ENCODE data around the gene SEC61A1.

Gene SEC61A1

DNA sequence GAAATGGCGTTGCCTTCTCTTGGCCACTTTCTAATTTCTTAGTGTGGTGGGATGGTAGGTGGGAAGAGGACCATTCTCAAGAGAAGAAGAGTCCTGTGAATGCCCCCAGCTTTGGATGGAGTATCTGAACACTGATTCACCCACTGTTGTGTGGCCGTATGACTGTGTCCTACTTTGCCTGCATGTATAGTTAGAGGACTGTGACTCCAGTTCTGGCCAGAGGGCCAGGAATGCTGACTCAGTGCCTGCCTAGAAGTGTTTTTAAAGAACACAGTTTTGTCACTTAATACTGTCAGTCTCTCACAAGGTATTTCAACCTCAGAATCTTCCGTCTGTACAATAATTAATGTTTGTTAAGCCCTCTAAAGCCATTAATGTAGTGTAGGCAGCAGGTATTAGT lies 2.1 kb downstream of the SEC61A1 start:
- Histone ChIP-seq H3K36me3 (ENCODE audit: control insufficient read depth, insufficient read depth, low read length) (no peaks in the 10 kb centered on the region), H3K79me2 (peaks cover 27% of the 10 kb centered on the region), H2AFZ (no peak overlapping the region), H3K4me3 (ENCODE audit: low read depth, low read length) (peak overlapping the region; percentile 24), H3K27me3 (ENCODE audit: control insufficient read depth, insufficient read depth, low read length) (no peaks in the 10 kb centered on the region), H3K4me2 (ENCODE audit: low read length) (peak overlapping the region; percentile 42), H3K9me3 (ENCODE audit: control insufficient read depth, low read length) (no peaks in the 10 kb centered on the region), H3K9ac (no peak overlapping the region), H3K4me1 (peaks cover 14% of the 10 kb centered on the region), H3K27ac (peak overlapping the region; percentile 6)
- TF ChIP-seq CTCF (IDR thresholded peaks at IDR 0.05): no peak

DNA sequence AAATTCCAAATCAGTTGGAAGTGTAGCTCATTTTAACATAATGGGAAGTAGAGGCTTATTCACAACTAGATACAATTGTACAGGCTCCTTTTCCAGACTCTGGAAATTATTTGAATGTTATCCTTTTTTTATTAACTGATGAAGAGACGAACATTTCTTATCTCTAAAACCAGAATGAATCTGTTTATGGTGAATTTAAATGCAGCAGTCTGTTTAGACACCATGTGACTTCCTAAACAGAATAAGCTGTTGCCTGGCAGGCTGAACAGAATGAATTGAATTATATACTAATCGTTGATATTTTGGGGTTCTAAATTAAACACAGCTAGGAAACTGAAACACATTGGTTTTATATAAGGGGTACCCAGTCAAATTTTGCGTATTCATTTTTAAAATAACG lies 4.0 kb downstream of the SEC61A1 start:
- Histone ChIP-seq H3K27ac (no peak overlapping the region), H3K9me3 (ENCODE audit: control insufficient read depth, low read length) (no peaks in the 10 kb centered on the region), H3K4me1 (peaks cover 14% of the 10 kb centered on the region), H2AFZ (no peak overlapping the region), H3K79me2 (peaks cover 31% of the 10 kb centered on the region), H3K9ac (no peak overlapping the region), H3K27me3 (ENCODE audit: control insufficient read depth, insufficient read depth, low read length) (no peaks in the 10 kb centered on the region), H3K36me3 (ENCODE audit: control insufficient read depth, insufficient read depth, low read length) (no peaks in the 10 kb centered on the region), H3K4me2 (ENCODE audit: low read length) (no peak overlapping the region), H3K4me3 (ENCODE audit: low read depth, low read length) (no peak overlapping the region)
- no peak for TF ChIP-seq CTCF (IDR thresholded peaks at IDR 0.05)

- no peak overlapping the region for H3K4me3 ChIP-seq (ENCODE audit: low read depth, low read length)
- H3K27me3 ChIP-seq (ENCODE audit: control insufficient read depth, insufficient read depth, low read length): no peaks in the 10 kb centered on the region
- no peaks in the 10 kb centered on the region for H3K4me1 ChIP-seq
- no peak overlapping the region for H3K9ac ChIP-seq
- no peaks in the 10 kb centered on the region for H3K36me3 ChIP-seq (ENCODE audit: control insufficient read depth, insufficient read depth, low read length)
- H3K27ac ChIP-seq: no peak overlapping the region
- no peak overlapping the region for H3K4me2 ChIP-seq (ENCODE audit: low read length)
- H2AFZ ChIP-seq: no peak overlapping the region
- TF ChIP-seq CTCF (IDR thresholded peaks at IDR 0.05): no peak
- peaks cover 21% of the 10 kb centered on the region for H3K79me2 ChIP-seq
- H3K9me3 ChIP-seq (ENCODE audit: control insufficient read depth, low read length): no peaks in the 10 kb centered on the region
Observed at GRCh38 chr3:128060473-128061381, 8.5 kb downstream of the SEC61A1 start.

DNA sequence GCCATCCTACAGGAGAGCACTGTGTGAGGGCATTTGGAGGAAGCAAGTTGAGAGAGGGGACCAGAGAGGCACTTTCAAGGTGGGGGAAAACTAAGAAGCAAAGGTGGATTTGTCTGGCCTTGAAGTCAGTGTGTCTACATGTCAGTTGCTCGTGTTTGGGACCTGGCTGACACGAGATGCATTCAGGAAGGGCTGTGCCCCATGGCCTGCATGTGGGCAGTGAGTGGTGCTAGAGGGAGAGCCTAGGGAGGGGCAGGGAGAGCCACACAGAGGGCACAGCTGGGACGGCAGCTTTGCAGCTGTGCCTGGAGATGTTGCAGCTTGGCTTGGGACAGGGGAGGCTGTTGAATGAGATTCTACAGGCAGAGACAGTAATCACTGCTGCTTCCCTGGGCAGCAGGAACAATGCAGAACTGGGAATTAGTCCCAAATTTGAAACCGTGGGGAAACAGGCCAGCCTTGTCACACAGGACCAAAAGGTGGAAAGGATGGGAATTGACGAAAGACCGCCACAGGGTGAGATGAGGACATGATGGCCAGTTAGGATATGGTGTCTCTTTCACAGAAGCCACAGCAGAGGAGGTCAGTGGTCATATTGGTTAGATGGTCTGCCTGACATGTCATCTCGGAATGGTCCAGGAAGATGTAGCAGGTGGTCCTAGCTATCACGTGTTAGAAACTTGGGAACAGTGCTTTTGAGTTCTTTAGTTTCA lies 10.0 kb downstream of the SEC61A1 start:
- H3K9me3 ChIP-seq (ENCODE audit: control insufficient read depth, low read length): no peaks in the 10 kb centered on the region
- no peak for TF ChIP-seq CTCF (IDR thresholded peaks at IDR 0.05)
- H3K36me3 ChIP-seq (ENCODE audit: control insufficient read depth, insufficient read depth, low read length): no peaks in the 10 kb centered on the region
- H3K4me3 ChIP-seq (ENCODE audit: low read depth, low read length): no peak overlapping the region
- H3K79me2 ChIP-seq: peaks cover 18% of the 10 kb centered on the region
- no peak overlapping the region for H3K4me2 ChIP-seq (ENCODE audit: low read length)
- no peak overlapping the region for H3K27ac ChIP-seq
- H3K9ac ChIP-seq: no peak overlapping the region
- H3K4me1 ChIP-seq: no peaks in the 10 kb centered on the region
- H3K27me3 ChIP-seq (ENCODE audit: control insufficient read depth, insufficient read depth, low read length): no peaks in the 10 kb centered on the region
- no peak overlapping the region for H2AFZ ChIP-seq

Data from parathyroid adenoma (tissue), 2 donors.